T47D (cell line): ENCODE results near the gene ZBTB8B.
"Not testable (repeated sequence)": the region's sequence is repeated elsewhere in the genome, so short reads cannot be mapped to it uniquely, and the experiment has no call there.

Experiments used
- DNase-seq, 2 experiments: peaks; one replicate each; pipeline versions ENCODE4 v3.0.0 to v3.0.0-alpha.2; 2011 to 2012; ENCODE audit warnings: low read depth in 1 of 2, low spot score in 1 of 2
- JUND ChIP-seq: IDR thresholded peaks from 2 replicates; pipeline ENCODE4 v1.6.1; 2012; ENCODE audit warnings: low read depth
- in situ Hi-C: cut with HindIII; loops from 2 replicates; pipeline ENCODE4 v1.10.0; 2016; ENCODE audit warnings: low sequenced_read_pairs, low pct_unique_long_range_greater_than_20kb

The ZBTB8B gene

GRCh38 chr1:32480761-32481160, 15.9 kb downstream of the ZBTB8B start:
- DNase-seq = no peak
- in situ Hi-C loops = no loop called here
- no peak for TF ChIP-seq JUND

DNA sequence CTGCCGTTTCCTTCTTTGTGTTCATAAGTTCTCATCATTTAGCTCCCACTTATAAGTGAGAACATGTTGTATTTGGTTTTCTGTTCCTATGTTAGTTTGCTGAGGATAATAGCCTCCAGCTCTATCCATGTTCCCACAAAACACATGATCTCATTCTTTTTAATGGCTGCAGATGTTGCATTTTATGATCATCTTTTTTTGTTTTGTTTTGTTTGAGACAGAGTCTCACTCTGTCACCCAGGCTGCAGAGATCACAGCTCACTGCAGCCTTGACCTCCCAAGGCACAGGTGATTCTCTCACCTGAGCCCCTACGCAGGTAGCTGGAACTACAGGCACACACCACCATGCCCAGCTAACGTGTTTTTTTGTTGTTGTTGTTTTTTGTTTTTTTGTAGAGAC, 16.9 kb downstream of the ZBTB8B start:
- in situ Hi-C loops, DNase-seq: not testable (repeated sequence)

GRCh38 chr1:32485554-32486255, 20.8 kb downstream of the ZBTB8B start:
- DNase-seq = no peak
- TF ChIP-seq JUND = no peak
- in situ Hi-C loops = no loop called here

DNA sequence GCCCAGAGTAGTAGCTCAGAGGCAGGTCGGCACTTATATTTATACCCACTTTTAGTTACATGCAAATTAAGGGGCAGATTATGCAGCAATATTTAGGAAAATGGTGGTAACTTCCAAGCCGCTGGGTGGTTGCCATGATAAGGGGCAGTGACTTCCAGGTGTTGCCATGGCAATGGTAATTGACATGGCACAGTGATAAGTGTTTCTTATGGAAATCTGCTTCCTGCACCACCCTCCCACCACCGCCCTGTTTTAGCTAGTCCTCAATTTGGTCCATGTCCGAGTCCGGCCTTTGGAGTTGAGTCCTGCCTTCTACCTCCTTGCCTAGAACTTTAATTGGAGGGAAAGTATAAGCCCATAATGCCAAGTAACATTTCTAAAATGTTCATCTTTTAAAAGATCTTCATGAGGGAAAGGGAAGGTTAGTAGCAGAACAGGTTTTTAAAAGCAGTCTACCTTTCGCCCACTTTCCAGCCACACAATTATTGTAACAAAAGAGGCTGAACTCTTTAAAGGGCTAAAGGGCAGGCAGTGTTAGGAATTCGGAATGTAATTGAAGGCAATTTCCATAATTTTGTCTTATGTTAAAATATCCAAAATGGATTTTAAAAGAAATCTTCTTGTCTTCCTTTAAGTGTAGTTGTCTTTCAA, 21.7 kb downstream of the ZBTB8B start:
- no peak for TF ChIP-seq JUND
- in situ Hi-C loops = no loop called here
- DNase-seq = no peak

DNA sequence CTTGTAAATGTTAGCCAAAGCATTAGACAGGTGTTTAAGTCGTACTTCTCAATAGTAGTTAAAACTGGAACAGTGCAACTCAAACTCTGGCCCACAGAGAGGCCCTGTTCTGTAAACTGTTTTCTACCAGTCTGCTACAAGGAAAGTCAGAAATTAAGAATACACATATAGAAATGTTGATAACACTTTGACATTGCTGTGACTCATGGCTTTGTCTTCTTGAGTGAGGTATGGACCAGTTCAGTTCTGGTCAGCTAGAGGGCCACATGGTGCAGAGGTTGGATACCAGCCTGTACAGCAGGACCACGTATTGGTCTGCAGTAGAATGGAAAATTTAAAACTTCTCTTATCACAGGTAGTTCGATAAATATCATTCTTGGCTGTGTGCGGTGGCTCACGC, 22.3 kb downstream of the ZBTB8B start:
- TF ChIP-seq JUND = no peak
- in situ Hi-C loops = no loop called here
- DNase-seq = no peak

- in situ Hi-C loops = no loop called here
- no peak for DNase-seq
- TF ChIP-seq JUND = no peak
Measured at GRCh38 chr1:32489774-32490454, 25.0 kb downstream of the ZBTB8B start.

GRCh38 chr1:32491386-32491785, 26.5 kb downstream of the ZBTB8B start:
- no peak for TF ChIP-seq JUND
- in situ Hi-C loops = no loop called here
- no peak for DNase-seq

GRCh38 chr1:32494196-32494595, 29.3 kb downstream of the ZBTB8B start:
- DNase-seq = no peak
- in situ Hi-C loops = no loop called here
- no peak for TF ChIP-seq JUND

DNA sequence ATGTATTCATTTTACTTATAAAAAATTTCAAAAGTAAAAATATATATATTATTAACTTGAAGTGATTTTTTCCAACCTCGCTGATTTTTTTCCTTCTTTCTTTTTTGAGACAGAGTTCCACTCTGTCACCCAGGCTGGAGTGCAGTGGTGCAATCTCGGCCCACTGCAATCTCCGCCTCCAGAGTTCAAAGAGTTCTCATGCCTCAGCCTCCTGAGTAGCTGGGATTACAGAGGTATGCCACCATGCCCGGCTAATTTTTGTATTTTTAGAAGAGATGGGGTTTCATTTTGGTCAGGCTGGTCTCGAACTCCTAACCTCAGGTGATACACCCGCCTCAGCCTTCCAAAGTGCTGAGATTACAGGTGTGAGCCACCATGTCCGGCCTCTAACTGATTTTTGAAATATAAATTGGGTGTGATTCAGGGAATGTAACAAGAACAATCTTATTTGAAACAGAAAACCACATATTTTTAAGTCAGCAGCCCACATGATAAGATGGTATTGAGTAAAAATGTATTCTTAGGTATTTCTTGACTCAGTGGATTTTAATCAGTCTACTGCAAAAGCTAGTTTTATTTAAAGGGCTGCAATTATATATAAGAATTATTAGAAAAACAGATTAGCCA, 30.0 kb downstream of the ZBTB8B start:
- in situ Hi-C loops = no loop called here
- DNase-seq = no peak
- no peak for TF ChIP-seq JUND

- TF ChIP-seq JUND = no peak
- in situ Hi-C loops = no loop called here
- DNase-seq = peak in 1 of 2 experiments; percentile 5
Measured at GRCh38 chr1:32496127-32496526, 31.3 kb downstream of the ZBTB8B start.

- TF ChIP-seq JUND = no peak
- no peak for DNase-seq
- in situ Hi-C loops = no loop called here
Measured at GRCh38 chr1:32498751-32499150, 33.9 kb downstream of the ZBTB8B start.

DNA sequence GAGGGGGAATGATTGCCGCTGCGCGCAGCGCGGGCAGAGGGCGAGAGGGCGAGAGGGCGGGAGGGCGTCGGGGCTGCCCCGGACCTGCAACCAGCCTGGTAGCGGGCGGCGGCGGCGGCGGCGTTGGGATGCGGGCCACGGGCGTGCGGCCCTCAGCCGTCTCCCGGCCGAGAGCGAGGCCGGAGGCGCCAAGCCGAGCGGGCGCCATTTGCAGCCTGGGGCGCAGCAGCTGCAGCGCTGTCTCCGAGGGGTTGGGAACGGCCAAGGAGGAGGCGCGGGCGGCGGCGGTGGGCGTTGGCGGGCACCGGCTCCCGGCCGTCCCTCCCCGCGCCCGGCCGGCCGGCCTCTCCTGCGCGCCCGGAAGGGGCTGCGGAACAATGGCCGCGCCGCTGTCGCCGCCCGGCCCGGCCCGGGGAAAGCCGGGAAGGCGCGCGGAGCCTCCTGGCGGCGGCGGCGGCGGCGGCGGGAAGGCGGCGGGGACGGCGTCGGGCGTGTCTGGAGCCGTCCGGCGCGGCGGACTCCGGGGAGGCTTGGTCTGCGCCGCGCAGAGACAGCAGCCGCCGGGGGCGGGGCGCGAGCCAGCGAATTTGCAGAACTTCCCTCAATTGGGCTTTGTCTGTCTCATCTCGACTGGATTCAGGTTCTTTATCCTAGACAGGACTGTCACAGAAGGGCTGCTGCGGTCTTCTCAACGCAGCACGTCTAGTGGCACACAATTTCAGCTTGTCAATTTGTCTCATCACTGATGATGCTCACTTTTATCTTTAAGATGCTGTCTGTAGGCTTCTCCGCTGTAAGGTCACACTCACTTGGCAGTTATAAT, 35.7 kb downstream of the ZBTB8B start:
- no peak for TF ChIP-seq JUND
- peak; percentile 63 to 67 for DNase-seq

More for the DNA sequence above, 35.7 kb downstream of the ZBTB8B start:
- in situ Hi-C loops = no loop called here
